H1 (cell line): Measurements from ENCODE around the gene WDR48. TPM values are rescaled to one million over a fixed set of nuclear protein-coding genes. Genes with fewer than 3 reads are reported as not detected.

Experiments
- CTCF ChIA-PET: fragments of 300-600 bp; sonication (Branson Sonifier 250); formaldehyde crosslinking; loops from one replicate; lab custom pipeline; 2021; ENCODE audit not compliant: partially characterized antibody; lab: Charles Lee
- POLR2A ChIA-PET: fragments of 300-600 bp; sonication (Branson Sonifier 250); formaldehyde crosslinking; loops from one replicate; lab custom pipeline; 2021; ENCODE audit warnings: inconsistent platforms; ENCODE audit not compliant: partially characterized antibody; lab: Charles Lee
- DNase-seq, 2 experiments: peaks; one replicate each; pipeline versions ENCODE4 v3.0.0 to v3.0.0-alpha.2; 2010 to 2022; ENCODE audit warnings: low spot score in 2 of 2, low read depth in 1 of 2, mixed read lengths in 1 of 2
- FAIRE-seq: peaks from 2 replicates; lab custom pipeline; 2011; peaks lifted over from hg19 to GRCh38; lab: Jason Lieb, UNC
- H2AFZ ChIP-seq: 2 replicates; pipeline ENCODE4 v1.8.1; 2012; ENCODE audit warnings: low read length, inconsistent platforms
- H2AK5ac ChIP-seq: 2 replicates; pipeline ENCODE4 v1.6.1; 2013; ENCODE audit warnings: low read depth, low read length
- H2BK120ac ChIP-seq: replicated peaks from 2 replicates; pipeline ENCODE3; 2013; ENCODE audit warnings: low read depth, low read length, inconsistent platforms
- H2BK12ac ChIP-seq: 2 replicates; pipeline ENCODE4 v1.6.1; 2013; ENCODE audit warnings: low read depth, low read length
- H2BK15ac ChIP-seq: 2 replicates; pipeline ENCODE4 v1.6.1; 2013; ENCODE audit warnings: low read length
- H2BK20ac ChIP-seq: 2 replicates; pipeline ENCODE4 v1.6.1; 2013; ENCODE audit warnings: low read length
- H2BK5ac ChIP-seq: 2 replicates; pipeline ENCODE4 v1.6.1; 2013; ENCODE audit warnings: low read depth, low read length
- H3K14ac ChIP-seq: 2 replicates; pipeline ENCODE4 v1.6.1; 2013; ENCODE audit warnings: inconsistent platforms; ENCODE audit not compliant: insufficient read length
- H3K18ac ChIP-seq: 2 replicates; pipeline ENCODE4 v1.6.1; 2013; ENCODE audit warnings: low read length; ENCODE audit errors: extremely low read depth
- H3K23ac ChIP-seq: 2 replicates; pipeline ENCODE4 v1.6.1; 2013; ENCODE audit warnings: inconsistent platforms; ENCODE audit not compliant: insufficient read length
- H3K23me2 ChIP-seq: 2 replicates; pipeline ENCODE4 v1.6.1; 2013; ENCODE audit warnings: low read depth, low read length
- H3K27ac ChIP-seq: 2 replicates; pipeline ENCODE4 v1.6.1; 2011; ENCODE audit warnings: low read depth, low read length, inconsistent platforms
- H3K27me3 ChIP-seq, 4 experiments: replicated peaks in 1 of 4; 1 replicate in 1 of 4; 2 replicates in 3 of 4; pipeline versions ENCODE4 v1.6.1 to v1.8.1; 2011 to 2013; ENCODE audit warnings: low read length in 3 of 4, mild to moderate bottlenecking in 3 of 4, inconsistent platforms in 2 of 4, mixed read lengths in 2 of 4, moderate library complexity in 1 of 4; ENCODE audit not compliant: control insufficient read depth in 3 of 4, insufficient read depth in 3 of 4; ENCODE audit errors: extremely low read depth in 1 of 4
- H3K36me3 ChIP-seq, 4 experiments: 2 replicates each; pipeline versions ENCODE4 v1.6.1 to v1.8.1; 2011 to 2013; ENCODE audit warnings: mild to moderate bottlenecking in 4 of 4, low read length in 3 of 4, moderate library complexity in 2 of 4, control low read depth in 1 of 4, inconsistent platforms in 1 of 4; ENCODE audit not compliant: insufficient read depth in 4 of 4, control insufficient read depth in 2 of 4
- H3K4ac ChIP-seq: replicated peaks from 2 replicates; pipeline ENCODE3; 2013; ENCODE audit warnings: low read length, low read depth, mixed read lengths, inconsistent platforms; ENCODE audit not compliant: insufficient read length
- H3K4me1 ChIP-seq, 4 experiments: replicated peaks in 1 of 4; 1 replicate in 1 of 4; 2 replicates in 3 of 4; pipeline versions ENCODE4 v1.6.1 to v1.8.1; 2011 to 2013; ENCODE audit warnings: low read length in 3 of 4, inconsistent platforms in 2 of 4, mixed read lengths in 1 of 4; ENCODE audit not compliant: insufficient read depth in 4 of 4, control insufficient read depth in 3 of 4
- H3K4me2 ChIP-seq, 2 experiments: 2 replicates each; pipeline versions ENCODE4 v1.6.1 to v1.8.1; 2011 to 2013; ENCODE audit warnings: low read depth in 2 of 2, low read length in 2 of 2, control low read depth in 1 of 2, inconsistent platforms in 1 of 2, mild to moderate bottlenecking in 1 of 2; ENCODE audit not compliant: insufficient read depth in 1 of 2
- H3K4me3 ChIP-seq, 4 experiments: fragments of 200-600, 300-600 bp in 1 of 4; sonication (generic), shearing (Covaris generic), sonication (Bioruptor Twin) in 1 of 4; 2 replicates each; pipeline versions ENCODE4 v1.5.1 to v1.8.1; 2011 to 2016; ENCODE audit warnings: low read length in 4 of 4, low read depth in 3 of 4, control low read depth in 2 of 4, inconsistent platforms in 2 of 4, mild to moderate bottlenecking in 2 of 4, mixed read lengths in 1 of 4, moderate library complexity in 1 of 4; ENCODE audit not compliant: insufficient read depth in 2 of 4; ENCODE audit errors: extremely low read depth in 1 of 4
- H3K56ac ChIP-seq: replicated peaks from 2 replicates; pipeline ENCODE3; 2013; ENCODE audit warnings: low read depth, mild to moderate bottlenecking, mixed read lengths, low read length, inconsistent platforms; ENCODE audit not compliant: insufficient read length
- H3K79me1 ChIP-seq: 2 replicates; pipeline ENCODE4 v1.6.1; 2013; ENCODE audit warnings: low read depth, low read length, control low read depth
- H3K79me2 ChIP-seq, 2 experiments: 2 replicates each; pipeline versions ENCODE4 v1.6.1 to v1.8.1; 2012 to 2013; ENCODE audit warnings: low read length in 2 of 2, mild to moderate bottlenecking in 2 of 2, inconsistent platforms in 1 of 2; ENCODE audit not compliant: insufficient read depth in 2 of 2, control insufficient read depth in 1 of 2
- H3K9ac ChIP-seq, 4 experiments: replicated peaks in 1 of 4; 1 replicate in 1 of 4; 2 replicates in 3 of 4; pipeline versions ENCODE4 v1.6.1 to v1.8.1; 2011 to 2013; ENCODE audit warnings: low read depth in 3 of 4, low read length in 3 of 4, control low read depth in 2 of 4, mild to moderate bottlenecking in 2 of 4, moderate library complexity in 2 of 4, inconsistent platforms in 1 of 4; ENCODE audit errors: extremely low read depth in 1 of 4
- H3K9me3 ChIP-seq, 2 experiments: 2 replicates each; pipeline versions ENCODE4 v1.6.1 to v1.8.1; 2012 to 2013; ENCODE audit warnings: mild to moderate bottlenecking in 2 of 2, moderate library complexity in 2 of 2, control low read depth in 1 of 2, inconsistent platforms in 1 of 2, low read depth in 1 of 2, low read length in 1 of 2, mixed read lengths in 1 of 2; ENCODE audit not compliant: insufficient read depth in 2 of 2
- H4K20me1 ChIP-seq, 2 experiments: replicated peaks in 1 of 2; 2 replicates each; pipeline versions ENCODE3 to v1.8.1; 2011 to 2013; ENCODE audit warnings: inconsistent platforms in 2 of 2, low read length in 2 of 2, mild to moderate bottlenecking in 1 of 2; ENCODE audit not compliant: insufficient read depth in 2 of 2, control insufficient read depth in 1 of 2
- H4K5ac ChIP-seq: 2 replicates; pipeline ENCODE4 v1.6.1; 2013; ENCODE audit warnings: low read length, low read depth, mixed read lengths, inconsistent platforms; ENCODE audit not compliant: insufficient read length
- H4K8ac ChIP-seq: 2 replicates; pipeline ENCODE4 v1.8.0; 2013; ENCODE audit warnings: mild to moderate bottlenecking, moderate library complexity, low read length, inconsistent platforms; ENCODE audit not compliant: insufficient read depth; ENCODE audit errors: extremely low read depth
- H4K91ac ChIP-seq: replicated peaks from 2 replicates; pipeline ENCODE3; 2013; ENCODE audit warnings: low read length, mixed read lengths, inconsistent platforms; ENCODE audit not compliant: insufficient read length
- BACH1 ChIP-seq: IDR thresholded peaks from 2 replicates; pipeline ENCODE4 v1.6.1; 2012; ENCODE audit warnings: low read length, improper control_type of control experiment
- CTCF ChIP-seq, 3 experiments: IDR thresholded peaks; 1 replicate in 2 of 3; 2 replicates in 1 of 3; pipeline versions ENCODE4 v1.5.1 to v1.6.1; 2011; ENCODE audit warnings: low read length in 3 of 3, mild to moderate bottlenecking in 3 of 3, inconsistent platforms in 2 of 3, low read depth in 1 of 3, moderate library complexity in 1 of 3; ENCODE audit not compliant: insufficient read depth in 1 of 3; ENCODE audit errors: control extremely low read depth in 1 of 3
- RFX5 ChIP-seq: IDR thresholded peaks from 2 replicates; pipeline ENCODE4 v1.6.1; 2011; ENCODE audit warnings: low read depth, low read length, improper control_type of control experiment, borderline replicate concordance
- SRF ChIP-seq: IDR thresholded peaks from 2 replicates; pipeline ENCODE4 v1.6.1; 2011; ENCODE audit warnings: mild to moderate bottlenecking, low read depth, low read length, moderate library complexity
- WGBS, 2 experiments: shearing (Covaris generic) in 1 of 2; methylation state at CpG; one replicate each; pipeline versions ENCODE4 v1.1.6 to v1.1.7; 2013 to 2015; ENCODE audit warnings: low lambda C conversion rate in 2 of 2, mixed read lengths in 2 of 2, inconsistent platforms in 1 of 2, low coverage in 1 of 2, missing lambda C conversion rate in 1 of 2; ENCODE audit not compliant: insufficient replicate concordance in 2 of 2, insufficient coverage in 1 of 2, insufficient read length in 1 of 2; ENCODE audit errors: extremely low coverage in 1 of 2, missing lambda C conversion rate in 1 of 2; 5-methylcytosine and 5-hydroxymethylcytosine counted together
- polyA plus RNA-seq, 7 experiments: library from polyadenylated mRNA; depleted of rRNA in 3 of 7; stranded (reverse) in 5 of 7; unstranded in 2 of 7; fragments of >200 nt in 5 of 7; fragments of 200-250 nt in 2 of 7; gene quantifications; 1 replicate in 5 of 7; 2 replicates in 1 of 7; 4 replicates in 1 of 7; pipeline versions ENCODE4 v1.2.1 to v1.2.3, GENCODE V29; 2011 to 2013; ENCODE audit warnings: missing spikeins in 2 of 7, mixed read lengths in 2 of 7
- total RNA-seq: library from RNA; stranded (reverse); fragmentation: NEBNext Ultra II Directional; extraction: Animal tissue kit (Norgen Biotek cat#: 25700); gene quantifications from 2 replicates; pipeline ENCODE4 v1.2.1, GENCODE V29; 2021

WDR48 gene
- total and polyA plus RNA-seq, 2 of the 8 experiments (the other 6 are each of a cell fraction or from before 2014, with no cell fraction given) = 21.2 to 54.1 TPM

GRCh38 chr3:39143051-39143885 is 91.5 kb downstream of the WDR48 start:
- WGBS, 2 experiments = 82% methylated on average over 13 of the region's 14 CpGs; no CpG with 5 or more reads in 1 of the 2 experiments
- Histone ChIP-seq H3K4me3 (no peak overlapping the region), H3K18ac (no peak overlapping the region), H4K8ac (no peak overlapping the region), H3K23ac (no peak overlapping the region), H3K56ac (no peak overlapping the region), H2BK5ac (no peak overlapping the region), H3K14ac (no peak overlapping the region), H2AK5ac (no peak overlapping the region), H4K91ac (no peak overlapping the region), H3K9ac (no peak overlapping the region), H2BK120ac (no peak overlapping the region), H3K23me2 (no peaks in the 10 kb centered on the region; the same call in 1 of the 2 replicates), H2BK15ac (no peak overlapping the region), H3K9me3 (no peaks in the 10 kb centered on the region), H4K20me1 (peaks cover 0 to 25% of the 10 kb centered on the region in 2 experiments), H2AFZ (no peak overlapping the region), H3K4me2 (no peak overlapping the region), H3K4ac (no peak overlapping the region), H4K5ac (no peak overlapping the region), H2BK12ac (no peak overlapping the region), H3K27me3 (no peaks in the 10 kb centered on the region)
- FAIRE-seq (no peak), DNase-seq (no peak)
- CTCF ChIA-PET = interaction anchor here (0.6 to 3.1 kb wide), 8 partner anchors 8 to 909 kb away, joined by 3 to 11 read pairs (median 4); partner anchors contain the start of genes GORASP1 and TTC21A
- no peak for TF ChIP-seq SRF
- TF ChIP-seq BACH1 = no peak
- no peak for TF ChIP-seq RFX5
- TF ChIP-seq CTCF (IDR thresholded peaks at IDR 0.05; ENCODE audit: control extremely low read depth in 1 of 3, insufficient read depth in 1 of 3, low read depth in 1 of 3, low read length in 3 of 3) = no peak
- TF ChIP-seq, all 59 proteins: peak for 0
- Histone ChIP-seq H3K4me1 (peaks cover 0 to 15% (median 11%) of the 10 kb centered on the region in 4 experiments; a peak in 6 of 7 replicates), H3K27ac (no peak overlapping the region), H3K36me3 (peaks cover 14 to 45% (median 21%) of the 10 kb centered on the region in 4 experiments; a peak in 6 of 8 replicates), H3K79me1 (peaks cover 4% of the 10 kb centered on the region; the same call in 1 of the 2 replicates), H3K79me2 (peaks cover 0 to 18% of the 10 kb centered on the region in 2 experiments; a peak in 2 of 4 replicates), H2BK20ac (no peak overlapping the region)
- POLR2A ChIA-PET = interaction anchor here (1.1 to 1.4 kb wide), 3 partner anchors 17 to 37 kb away, joined by 3 read pairs; no protein-coding TSS in a partner anchor
